K562 (cell line): Measurements from ENCODE around the gene ARMC6. TPM values are rescaled to one million over a fixed set of nuclear protein-coding genes. Genes with fewer than 3 reads are reported as not detected.

Experiments
- CBX8 ChIP-seq: fragments of 200-600 bp; sonication (generic); IDR thresholded peaks from 2 replicates; pipeline ENCODE4 v1.6.1; 2012; ENCODE audit warnings: borderline replicate concordance, mixed run types, low read depth, mild to moderate bottlenecking, moderate library complexity, mixed read lengths, low read length, control low read depth, inconsistent platforms; ENCODE audit not compliant: poor library complexity, severe bottlenecking; ENCODE audit errors: extremely low read depth
- CREB1 ChIP-seq, 2 experiments: sonication (generic) in 1 of 2; formaldehyde crosslinking in 1 of 2; IDR thresholded peaks; 2 replicates each; pipeline versions ENCODE4 v1.6.1 to v1.8.0; 2012 to 2022; ENCODE audit warnings: inconsistent platforms in 1 of 2, mild to moderate bottlenecking in 1 of 2, missing genetic modification reagents in 1 of 2, moderate library complexity in 1 of 2
- E2F1 ChIP-seq: sonication (generic); formaldehyde crosslinking; IDR thresholded peaks from 2 replicates; pipeline ENCODE4 v1.8.1; 2023; ENCODE audit warnings: mild to moderate bottlenecking, missing genetic modification reagents, moderate library complexity
- EWSR1 ChIP-seq: fragments of 450-650 bp; IDR thresholded peaks from 2 replicates; pipeline ENCODE4 v1.6.1; 2018; ENCODE audit warnings: borderline replicate concordance, mild to moderate bottlenecking, low read depth, moderate library complexity; ENCODE audit not compliant: partially characterized antibody
- GABPB1 ChIP-seq: sonication (generic); formaldehyde crosslinking; IDR thresholded peaks from 2 replicates; pipeline ENCODE4 v1.8.0; 2022; ENCODE audit warnings: mild to moderate bottlenecking, missing genetic modification reagents
- GATAD2B ChIP-seq: fragments of 450-650 bp; IDR thresholded peaks from 2 replicates; pipeline ENCODE4 v1.6.1; 2017; ENCODE audit warnings: mild to moderate bottlenecking, borderline replicate concordance
- GTF3C2 ChIP-seq: IDR thresholded peaks from 3 replicates; pipeline ENCODE4 v1.6.1; 2011; ENCODE audit warnings: borderline replicate concordance, mild to moderate bottlenecking, moderate library complexity; ENCODE audit not compliant: insufficient read length; ENCODE audit errors: extremely low read depth
- MECOM ChIP-seq: fragments of 250-450 bp; sonication (Bioruptor Pico); IDR thresholded peaks from 2 replicates; pipeline ENCODE4 v1.8.0; 2022; ENCODE audit warnings: inconsistent platforms
- MYC ChIP-seq, 2 experiments: fragments of 250-450 bp in 1 of 2; sonication (Bioruptor Pico) in 1 of 2; IDR thresholded peaks; 2 replicates each; pipeline versions ENCODE4 v1.5.1 to v1.6.1; 2012 to 2021; ENCODE audit warnings: low read depth in 2 of 2, borderline replicate concordance in 1 of 2, improper control_type of control experiment in 1 of 2, low read length in 1 of 2, mild to moderate bottlenecking in 1 of 2, moderate library complexity in 1 of 2
- NONO ChIP-seq, 2 experiments: fragments of 200-400 bp in 1 of 2; fragments of 450-650 bp in 1 of 2; formaldehyde crosslinking in 1 of 2; IDR thresholded peaks; 2 replicates each; pipeline ENCODE4 v1.6.1; 2017; ENCODE audit warnings: low read depth in 2 of 2, mild to moderate bottlenecking in 2 of 2, moderate library complexity in 2 of 2, low read length in 1 of 2
- SAFB2 ChIP-seq: fragments of 200-400 bp; formaldehyde crosslinking; IDR thresholded peaks from 2 replicates; pipeline ENCODE4 v1.6.1; 2018; ENCODE audit warnings: borderline replicate concordance, low read length, low read depth, moderate library complexity; ENCODE audit not compliant: severe bottlenecking
- SMAD3 ChIP-seq: fragments of 450-650 bp; formaldehyde crosslinking; conservative IDR thresholded peaks from 2 replicates; pipeline ENCODE4 v1.4.0; 2020; ENCODE audit warnings: mild to moderate bottlenecking
- TAF15 ChIP-seq: fragments of 200-400 bp; formaldehyde crosslinking; IDR thresholded peaks from 2 replicates; pipeline ENCODE4 v1.6.1; 2017; ENCODE audit warnings: mild to moderate bottlenecking, low read depth, low read length, moderate library complexity
- U2AF2 ChIP-seq: fragments of 200-400 bp; formaldehyde crosslinking; optimal IDR thresholded peaks from 2 replicates; pipeline ENCODE3; 2017; ENCODE audit warnings: low read depth, mild to moderate bottlenecking, low read length
- XRCC3 ChIP-seq: fragments of 450-650 bp; IDR thresholded peaks from 2 replicates; pipeline ENCODE4 v1.6.1; 2017; ENCODE audit warnings: mild to moderate bottlenecking, moderate library complexity
- ZBTB17 ChIP-seq: fragments of 450-650 bp; formaldehyde crosslinking; IDR thresholded peaks from 2 replicates; pipeline ENCODE4 v1.4.0; 2020; ENCODE audit warnings: mild to moderate bottlenecking
- ZNF175 ChIP-seq: fragments of 200-800 bp; sonication (Bioruptor generic); IDR thresholded peaks from 2 replicates; pipeline ENCODE4 v1.6.1; 2016; ENCODE audit warnings: low read depth, mild to moderate bottlenecking, missing genetic modification characterization, missing compliant biosample characterization
- ZNF212 ChIP-seq: fragments of 450-650 bp; formaldehyde crosslinking; IDR thresholded peaks from 2 replicates; pipeline ENCODE4 v1.4.0; 2020; ENCODE audit warnings: mild to moderate bottlenecking
- polyA plus RNA-seq, 8 experiments: library from polyadenylated mRNA; depleted of rRNA in 4 of 8; stranded (reverse) in 5 of 8; unstranded in 3 of 8; fragments of >200 nt; fragmentation: Nextera tagmentation in 2 of 8; fragmentation: Illumina TruSeq in 1 of 8; extraction: Ambion mirVana in 2 of 8; extraction: Trizol in 1 of 8; gene quantifications; 2 replicates each; pipeline versions ENCODE4 v1.2.1 to v1.2.3, GENCODE V29; 2011 to 2014; ENCODE audit warnings: inconsistent platforms in 1 of 8, missing spikeins in 1 of 8
- total RNA-seq, 7 experiments: library from RNA; depleted of rRNA in 6 of 7; stranded (reverse); fragments of >200 nt in 6 of 7; fragmentation: Illumina TruSeq in 2 of 7; extraction: Trizol in 2 of 7; gene quantifications; 2 replicates each; pipeline versions ENCODE4 v1.2.1 to v1.2.3, GENCODE V29; 2011 to 2021; ENCODE audit warnings: low replicate concordance in 1 of 7
- TF ChIP-seq, protein P1 (sequence below): fragments of 450-650 bp; formaldehyde crosslinking; IDR thresholded peaks from 2 replicates; pipeline ENCODE4 v1.4.0; 2020; ENCODE audit warnings: mild to moderate bottlenecking, moderate library complexity

Gene ARMC6
- total and polyA plus RNA-seq, 9 of the 15 experiments (the other 6 are each of a cell fraction or from before 2014, with no cell fraction given) = 2.1 to 93.4 (median 63.6) TPM

GRCh38 chr19:19063183-19064097 lies 30.0 kb downstream of the ARMC6 start, which contains the start of gene SLC25A42 (continued):
- TF ChIP-seq ZNF175 (CRISPR knock-in tag) = no peak
- no peak for TF ChIP-seq GTF3C2
- peak; percentile 36; the same call in 1 of the 2 replicates for TF ChIP-seq ZBTB17 (CRISPR knock-in tag)
- no peak for TF ChIP-seq TAF15
- no peak for TF ChIP-seq MECOM (CRISPR knock-in tag)
- TF ChIP-seq CBX8 = no peak
- TF ChIP-seq XRCC3 = no peak
- TF ChIP-seq SMAD3 (CRISPR knock-in tag) = 0 out of 2 replicates have a peak, but pooled peaks have one; percentile 7
- TF ChIP-seq MYC (IDR thresholded peaks at IDR 0.05; ENCODE audit: low read depth, low read length) = peak; percentile 49
- no peak for TF ChIP-seq MYC (CRISPR knock-in tag; IDR thresholded peaks at IDR 0.05; ENCODE audit: borderline replicate concordance, low read depth)
- no peak for TF ChIP-seq EWSR1
- no peak for TF ChIP-seq E2F1 (CRISPR knock-in tag)
- TF ChIP-seq NONO (IDR thresholded peaks at IDR 0.05; ENCODE audit: low read depth in 2 of 2, low read length in 1 of 2) = 0 out of 4 replicates have a peak, but pooled peaks of 1 of the 2 experiments have one; percentile 44
- TF ChIP-seq U2AF2 = no peak
- no peak for TF ChIP-seq SAFB2
- TF ChIP-seq GATAD2B = no peak
- TF ChIP-seq GABPB1 (CRISPR knock-in tag) = no peak
- TF ChIP-seq CREB1 (IDR thresholded peaks at IDR 0.05) = peak; percentile 73
- TF ChIP-seq CREB1 (CRISPR knock-in tag; IDR thresholded peaks at IDR 0.05) = peak; percentile 65; the same call in 1 of the 2 replicates
- TF ChIP-seq ZNF212 = no peak
- TF ChIP-seq, protein P1, sequence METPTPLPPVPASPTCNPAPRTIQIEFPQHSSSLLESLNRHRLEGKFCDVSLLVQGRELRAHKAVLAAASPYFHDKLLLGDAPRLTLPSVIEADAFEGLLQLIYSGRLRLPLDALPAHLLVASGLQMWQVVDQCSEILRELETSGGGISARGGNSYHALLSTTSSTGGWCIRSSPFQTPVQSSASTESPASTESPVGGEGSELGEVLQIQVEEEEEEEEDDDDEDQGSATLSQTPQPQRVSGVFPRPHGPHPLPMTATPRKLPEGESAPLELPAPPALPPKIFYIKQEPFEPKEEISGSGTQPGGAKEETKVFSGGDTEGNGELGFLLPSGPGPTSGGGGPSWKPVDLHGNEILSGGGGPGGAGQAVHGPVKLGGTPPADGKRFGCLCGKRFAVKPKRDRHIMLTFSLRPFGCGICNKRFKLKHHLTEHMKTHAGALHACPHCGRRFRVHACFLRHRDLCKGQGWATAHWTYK = peak; percentile 12; the same call in 1 of the 2 replicates
